HG03280 (cell line): ENCODE results near the gene TNS4.

Experiments
- ATAC-seq: cut with Tn5 transposase; IDR thresholded peaks from one replicate; pipeline ENCODE4 v1.9.1; 2021; ENCODE audit warnings: mild to moderate bottlenecking, moderate library complexity; ENCODE audit not compliant: unreplicated experiment

The TNS4 gene

DNA sequence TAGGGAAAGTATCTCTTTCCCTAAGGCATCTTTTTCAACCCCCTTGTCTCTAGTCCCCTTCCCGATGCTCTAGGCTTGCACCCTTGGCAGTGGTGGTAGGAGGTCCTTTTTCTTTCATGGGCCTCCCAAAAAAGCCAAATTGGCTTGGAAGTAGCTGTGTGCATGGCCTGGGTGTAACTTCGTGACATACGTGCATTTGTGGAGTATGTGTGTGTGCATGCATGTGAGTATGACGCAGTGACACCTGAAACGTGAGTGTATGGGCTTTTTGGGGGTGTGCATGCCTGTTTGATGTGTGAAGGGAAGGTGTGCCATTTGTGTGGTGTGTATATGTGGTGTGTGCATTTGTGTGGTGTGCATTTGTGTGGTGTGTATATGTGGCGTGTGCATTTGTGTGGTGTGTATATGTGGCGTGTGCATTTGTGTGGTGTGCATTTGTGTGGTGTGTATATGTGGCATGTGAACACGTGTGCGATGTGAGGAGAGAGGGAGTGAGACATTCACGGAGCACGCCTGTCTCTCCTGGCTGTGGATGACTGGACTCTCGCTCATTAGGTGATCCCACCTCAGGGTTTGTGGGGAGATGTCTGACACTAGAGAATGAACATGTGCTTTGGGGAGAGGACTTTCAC lies 42.5 kb downstream of the TNS4 start:
- no peak for ATAC-seq

DNA sequence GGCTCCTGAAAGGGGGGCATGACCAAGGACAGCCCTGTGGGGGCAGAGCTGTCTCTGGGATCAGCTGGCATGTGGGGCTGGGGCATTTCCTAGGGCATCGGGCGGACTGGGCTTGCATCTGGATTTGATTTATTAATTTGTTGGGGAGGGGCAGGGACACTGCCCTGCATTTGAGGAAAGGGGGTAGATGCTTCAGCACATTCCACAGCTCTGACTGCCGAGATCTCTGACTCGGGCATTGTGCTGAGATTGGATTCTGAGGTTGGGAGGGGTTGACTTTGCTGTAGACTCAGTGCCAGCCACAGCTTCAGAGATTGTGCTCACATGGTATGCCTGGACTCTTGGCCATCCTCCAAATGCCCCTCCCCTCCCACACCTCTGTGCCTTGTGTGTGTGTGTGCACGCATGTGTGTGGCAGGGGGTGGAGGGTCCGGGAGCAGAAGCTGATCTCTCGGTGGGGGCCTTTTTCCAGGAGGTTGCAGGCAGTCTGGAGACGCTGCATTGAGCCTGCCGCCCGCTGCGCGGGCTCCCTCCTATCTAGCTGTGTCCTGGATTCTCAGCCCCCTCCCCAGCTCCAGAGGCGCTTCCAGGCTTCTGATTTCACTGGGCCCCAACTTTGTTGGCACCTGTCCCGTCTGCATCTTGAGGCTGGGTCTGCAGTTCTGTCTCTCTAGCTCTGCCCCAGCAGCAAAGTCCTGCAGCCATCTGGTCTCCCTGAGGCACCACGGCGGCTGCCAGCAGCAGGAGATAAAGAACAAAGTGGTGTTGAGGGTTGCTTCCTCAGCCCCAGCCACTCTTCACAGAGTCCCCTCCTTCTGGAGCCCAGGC lies 43.2 kb downstream of the TNS4 start:
- ATAC-seq = no peak

DNA sequence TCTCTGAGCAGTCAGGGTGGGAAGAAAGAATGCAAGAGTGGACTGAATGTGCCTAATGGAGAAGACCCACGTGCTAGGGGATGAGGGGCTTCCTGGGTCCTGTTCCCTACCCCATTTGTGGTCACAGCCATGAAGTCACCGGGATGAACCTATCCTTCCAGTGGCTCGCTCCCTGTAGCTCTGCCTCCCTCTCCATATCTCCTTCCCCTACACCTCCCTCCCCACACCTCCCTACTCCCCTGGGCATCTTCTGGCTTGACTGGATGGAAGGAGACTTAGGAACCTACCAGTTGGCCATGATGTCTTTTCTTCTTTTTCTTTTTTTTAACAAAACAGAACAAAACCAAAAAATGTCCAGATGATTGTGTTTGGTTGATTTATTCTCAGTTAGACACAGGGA lies 44.1 kb downstream of the TNS4 start:
- no peak for ATAC-seq

DNA sequence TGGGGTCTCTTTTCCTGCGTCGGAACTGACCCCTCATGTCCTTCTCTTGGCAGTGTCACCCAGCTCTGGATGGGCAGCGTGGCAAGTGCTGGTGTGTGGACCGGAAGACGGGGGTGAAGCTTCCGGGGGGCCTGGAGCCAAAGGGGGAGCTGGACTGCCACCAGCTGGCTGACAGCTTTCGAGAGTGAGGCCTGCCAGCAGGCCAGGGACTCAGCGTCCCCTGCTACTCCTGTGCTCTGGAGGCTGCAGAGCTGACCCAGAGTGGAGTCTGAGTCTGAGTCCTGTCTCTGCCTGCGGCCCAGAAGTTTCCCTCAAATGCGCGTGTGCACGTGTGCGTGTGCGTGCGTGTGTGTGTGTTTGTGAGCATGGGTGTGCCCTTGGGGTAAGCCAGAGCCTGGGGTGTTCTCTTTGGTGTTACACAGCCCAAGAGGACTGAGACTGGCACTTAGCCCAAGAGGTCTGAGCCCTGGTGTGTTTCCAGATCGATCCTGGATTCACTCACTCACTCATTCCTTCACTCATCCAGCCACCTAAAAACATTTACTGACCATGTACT lies 44.9 kb downstream of the TNS4 start:
- ATAC-seq = no peak

DNA sequence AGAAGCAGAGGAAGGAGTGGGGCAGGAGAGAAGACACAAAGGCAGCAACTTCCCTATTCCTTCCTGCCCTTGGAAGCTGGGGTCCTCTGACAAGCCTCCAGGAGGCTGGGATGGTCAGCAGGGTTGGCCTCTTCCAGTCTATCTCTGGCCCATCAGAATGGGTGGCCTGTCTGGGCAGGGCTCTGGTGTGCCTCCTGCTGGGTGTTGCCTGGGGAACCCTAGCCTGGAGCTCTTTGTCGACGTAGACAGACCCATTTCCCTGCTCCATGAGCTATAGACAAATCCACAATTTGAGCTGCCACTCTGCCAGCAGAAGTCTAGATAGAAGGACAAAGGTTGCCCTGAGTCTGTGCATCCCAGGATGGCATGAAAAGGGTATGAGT lies 46.8 kb downstream of the TNS4 start:
- ATAC-seq = no peak

DNA sequence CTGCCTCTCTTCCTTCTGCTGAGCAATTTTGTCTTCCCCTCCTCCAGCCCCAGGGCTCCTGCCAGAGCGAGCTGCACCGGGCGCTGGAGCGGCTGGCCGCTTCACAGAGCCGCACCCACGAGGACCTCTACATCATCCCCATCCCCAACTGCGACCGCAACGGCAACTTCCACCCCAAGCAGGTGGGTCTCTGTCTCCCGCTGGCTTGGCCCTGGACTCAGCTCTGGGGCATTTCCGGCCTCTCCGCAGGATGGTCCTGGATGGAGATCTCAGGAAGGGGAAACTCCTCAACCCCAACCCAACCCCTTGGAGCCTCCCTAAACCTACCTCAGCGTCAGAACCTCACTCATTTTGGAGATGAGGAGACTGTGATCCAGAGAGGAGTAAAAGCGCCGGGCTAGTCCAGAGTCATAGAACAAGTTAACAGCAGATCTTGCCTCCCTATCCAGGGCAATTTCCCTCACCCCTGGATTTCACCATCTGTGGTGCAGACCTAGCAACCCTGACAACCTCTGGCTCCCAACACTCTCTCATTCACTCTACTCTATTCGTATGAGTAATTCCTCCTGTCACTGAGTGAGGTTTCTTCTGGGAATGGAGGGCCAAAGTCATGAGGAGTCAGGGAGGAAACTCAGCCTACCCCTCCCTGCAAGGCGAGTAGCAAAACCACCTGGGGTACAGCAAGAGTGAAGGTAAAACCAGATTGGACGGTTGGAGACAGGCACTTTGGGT lies 47.4 kb downstream of the TNS4 start:
- ATAC-seq = no peak

DNA sequence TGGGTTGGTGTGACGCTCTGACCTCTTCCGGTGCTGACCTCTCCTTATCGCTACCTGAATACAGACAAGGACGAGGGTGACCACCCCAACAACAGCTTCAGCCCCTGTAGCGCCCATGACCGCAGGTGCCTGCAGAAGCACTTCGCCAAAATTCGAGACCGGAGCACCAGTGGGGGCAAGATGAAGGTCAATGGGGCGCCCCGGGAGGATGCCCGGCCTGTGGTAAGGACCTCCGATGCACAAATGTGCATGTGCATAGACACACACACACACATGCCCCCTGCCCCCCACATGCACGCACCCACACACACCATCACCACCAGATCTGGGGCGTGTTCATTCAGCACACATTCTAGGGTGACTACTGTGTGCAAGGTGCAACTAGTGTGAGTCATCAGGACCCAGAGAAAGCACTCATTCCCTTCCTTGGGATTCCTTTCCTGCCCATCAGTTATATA lies 48.5 kb downstream of the TNS4 start:
- ATAC-seq = no peak

DNA sequence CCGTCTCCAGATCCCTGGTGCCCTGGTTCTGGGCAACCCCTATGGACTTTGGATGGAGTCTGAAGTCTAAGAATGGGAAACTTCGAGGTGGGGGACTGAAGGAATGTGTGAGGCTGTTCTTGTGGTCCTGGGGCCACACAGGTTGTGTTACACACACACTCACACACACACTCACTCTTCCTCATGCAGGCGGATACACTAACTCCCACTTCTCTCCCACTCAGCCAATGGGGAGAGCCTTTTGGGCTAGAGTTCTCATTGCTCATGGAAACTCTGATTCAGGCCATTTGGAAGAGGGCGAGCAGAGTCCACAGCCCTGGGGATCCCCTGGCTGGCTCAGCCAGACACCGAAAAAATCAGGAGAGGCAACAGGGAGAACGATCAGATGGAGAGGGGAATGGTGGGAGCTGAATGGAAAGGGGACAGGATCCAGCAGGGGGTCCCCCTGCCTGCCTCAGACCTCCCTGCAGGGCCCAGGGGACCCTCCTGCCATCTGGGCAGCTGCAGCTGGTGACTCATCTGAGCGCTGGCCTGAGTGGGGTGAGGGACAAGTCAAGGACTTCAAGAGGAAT lies 49.1 kb downstream of the TNS4 start:
- no peak for ATAC-seq

DNA sequence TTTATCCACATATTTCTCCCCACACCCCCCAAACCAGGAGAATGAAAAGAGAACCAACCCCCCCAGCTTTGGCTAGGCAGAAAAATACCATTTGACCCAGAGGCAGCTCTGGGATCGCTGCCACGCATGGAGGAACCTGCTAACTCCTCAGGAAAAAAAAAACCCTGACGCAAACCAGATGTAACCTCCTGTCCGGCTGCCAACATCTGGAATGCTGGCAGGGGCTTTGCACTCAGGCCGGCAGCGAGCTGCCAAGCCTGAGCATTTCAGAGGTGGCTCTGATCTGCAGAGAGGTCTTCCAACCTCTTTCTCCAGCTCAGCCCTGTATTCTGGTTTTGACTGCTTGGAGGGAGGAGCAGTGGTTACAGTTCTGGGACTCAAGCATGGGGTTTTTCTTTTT lies 50.0 kb downstream of the TNS4 start:
- no peak for ATAC-seq

DNA sequence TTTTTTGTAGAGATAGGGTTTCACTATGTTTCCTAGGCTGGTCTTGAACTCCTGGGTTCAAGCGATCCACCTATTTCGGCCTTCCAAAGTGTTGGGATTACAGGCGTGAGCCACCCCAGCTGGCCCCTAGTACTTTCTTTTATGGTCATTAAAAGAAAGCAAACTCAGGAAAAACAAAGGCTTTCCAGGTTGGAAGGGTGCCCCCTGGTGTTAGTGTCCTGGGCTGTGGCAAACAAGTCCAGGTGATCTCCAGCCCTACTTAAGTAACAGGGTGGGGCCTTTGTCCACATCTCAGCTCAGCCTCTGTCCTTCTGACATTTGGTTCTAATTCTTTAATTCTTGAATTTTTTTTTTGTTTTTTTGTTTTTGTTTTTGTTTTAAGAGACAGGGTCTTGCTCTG lies 51.2 kb downstream of the TNS4 start:
- ATAC-seq = no peak

DNA sequence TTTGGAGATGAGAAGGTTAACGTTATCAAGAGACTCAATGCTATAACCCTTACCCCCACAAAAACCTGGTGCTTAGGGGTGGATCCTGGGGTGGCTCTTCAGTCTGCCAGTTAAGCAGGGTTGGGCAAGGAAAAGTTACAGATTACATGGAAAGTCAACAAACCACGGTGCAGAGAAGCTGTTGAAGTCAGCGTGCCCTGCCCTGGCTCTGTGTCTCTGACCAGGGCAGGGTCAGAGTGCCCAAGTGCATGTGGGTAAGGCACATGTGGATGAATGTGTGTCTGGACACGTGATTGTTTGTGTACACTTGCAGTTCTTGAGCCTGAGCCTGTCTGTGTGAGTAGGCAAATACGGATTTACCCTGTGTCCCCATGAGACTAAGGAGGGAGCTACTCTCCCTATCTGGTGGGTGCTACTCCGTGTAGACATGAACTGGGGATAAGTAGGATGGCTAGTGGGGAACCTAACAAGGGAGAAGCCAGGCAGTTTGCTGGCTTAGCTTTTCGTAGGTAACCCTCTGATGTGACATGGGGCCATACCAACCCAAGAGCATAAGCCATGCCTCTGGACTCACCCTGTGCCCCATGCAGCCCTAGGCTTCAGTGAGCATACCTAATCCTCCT lies 52.7 kb downstream of the TNS4 start:
- ATAC-seq = no peak

DNA sequence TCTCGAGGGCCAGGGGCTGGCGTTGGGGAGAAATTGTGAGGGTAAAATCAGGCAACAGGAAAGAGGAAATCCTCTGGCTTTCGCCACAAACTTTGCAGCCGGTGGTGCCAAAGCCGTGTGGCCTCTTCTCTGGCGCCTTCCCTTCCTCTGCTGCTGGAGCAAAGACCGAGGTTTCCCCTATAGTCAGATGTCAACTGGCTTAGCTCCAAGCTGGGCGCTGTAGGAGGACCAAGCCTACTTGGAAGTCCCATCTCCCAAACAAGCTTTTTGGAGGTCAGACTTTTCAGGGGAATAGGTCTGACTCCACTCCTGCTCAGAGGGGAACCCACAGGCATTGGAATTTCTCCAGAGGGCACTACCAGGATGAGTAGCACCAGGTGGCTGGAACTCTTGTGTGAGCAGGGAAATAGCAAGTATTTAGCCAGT lies 53.2 kb downstream of the TNS4 start:
- no peak for ATAC-seq

DNA sequence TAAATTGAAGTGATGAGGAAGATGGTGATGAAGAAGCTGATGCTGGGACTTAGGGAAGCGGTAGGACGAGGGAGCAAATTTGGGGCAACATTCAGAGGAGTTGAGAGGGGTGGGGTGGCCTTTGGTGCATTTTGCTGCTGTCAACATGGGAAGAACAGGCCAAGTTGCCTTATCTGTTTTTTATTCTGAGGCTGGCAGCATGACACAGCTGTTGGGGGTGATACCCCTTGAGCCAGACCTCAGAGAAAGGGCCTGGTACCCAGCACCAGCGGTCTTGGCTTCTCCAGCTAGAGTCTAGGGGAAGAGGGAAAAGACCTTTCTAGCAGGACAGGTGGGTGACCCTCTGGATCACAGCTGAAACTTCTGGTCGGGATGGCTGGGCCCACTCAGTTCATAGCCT lies 53.6 kb downstream of the TNS4 start:
- no peak for ATAC-seq

DNA sequence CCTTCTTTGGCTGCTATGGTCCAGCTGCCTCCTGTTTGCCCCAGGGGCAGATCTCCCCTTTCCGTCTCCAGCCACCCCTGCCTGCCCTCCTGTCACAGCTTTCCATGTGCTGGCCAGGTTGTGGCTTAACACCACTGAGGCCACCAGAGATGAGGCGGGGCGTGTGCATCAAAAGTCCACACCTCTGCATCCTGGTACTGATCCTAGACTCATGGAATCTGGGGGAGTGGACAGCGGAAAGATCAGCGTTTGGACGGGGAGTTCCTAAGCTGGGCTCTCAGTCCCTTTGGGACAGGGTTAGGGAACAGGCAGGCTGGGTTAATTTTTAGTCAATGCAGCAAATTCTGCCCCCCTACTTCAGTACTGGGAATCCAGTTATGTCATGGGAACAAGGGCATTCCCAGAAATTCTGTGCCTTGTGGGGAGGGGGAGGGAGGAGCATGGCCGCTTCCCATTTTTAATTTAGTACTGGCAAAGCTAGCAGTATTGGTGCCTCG lies 54.2 kb downstream of the TNS4 start:
- ATAC-seq = no peak

DNA sequence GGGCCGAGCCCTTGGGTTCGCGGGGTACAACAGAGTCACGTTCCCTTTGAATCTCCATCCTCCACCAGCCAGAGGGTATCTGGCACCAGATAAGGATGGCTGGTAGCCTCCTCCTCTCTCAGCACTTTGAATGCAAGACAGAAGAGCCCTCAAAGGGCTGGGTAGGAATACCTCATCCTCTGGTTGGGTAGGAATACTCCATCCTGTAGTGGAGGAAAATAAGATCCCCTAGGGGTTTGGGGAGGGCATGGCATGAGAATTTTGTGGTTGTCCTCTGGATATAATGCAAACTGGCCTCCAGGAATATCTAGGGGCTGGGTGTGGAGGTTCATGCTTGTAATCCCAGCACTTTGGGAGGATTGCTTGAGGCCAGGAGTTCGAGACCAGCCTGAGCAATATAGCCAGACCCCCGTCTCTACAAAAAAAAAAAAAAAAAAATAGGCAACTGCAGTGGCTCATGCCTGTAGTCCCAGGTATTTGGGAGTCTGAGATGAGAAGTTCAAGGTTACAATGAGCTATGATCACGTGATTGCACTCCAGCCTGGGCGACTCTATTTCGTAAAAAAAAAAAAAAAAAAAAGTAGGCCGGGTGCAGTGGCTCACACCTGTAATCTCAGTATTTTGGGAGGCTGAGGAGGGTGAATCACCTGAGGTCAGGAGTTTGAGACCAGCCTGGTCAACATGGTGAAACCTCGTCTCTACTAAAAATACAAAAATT lies 55.5 kb downstream of the TNS4 start:
- no peak for ATAC-seq

DNA sequence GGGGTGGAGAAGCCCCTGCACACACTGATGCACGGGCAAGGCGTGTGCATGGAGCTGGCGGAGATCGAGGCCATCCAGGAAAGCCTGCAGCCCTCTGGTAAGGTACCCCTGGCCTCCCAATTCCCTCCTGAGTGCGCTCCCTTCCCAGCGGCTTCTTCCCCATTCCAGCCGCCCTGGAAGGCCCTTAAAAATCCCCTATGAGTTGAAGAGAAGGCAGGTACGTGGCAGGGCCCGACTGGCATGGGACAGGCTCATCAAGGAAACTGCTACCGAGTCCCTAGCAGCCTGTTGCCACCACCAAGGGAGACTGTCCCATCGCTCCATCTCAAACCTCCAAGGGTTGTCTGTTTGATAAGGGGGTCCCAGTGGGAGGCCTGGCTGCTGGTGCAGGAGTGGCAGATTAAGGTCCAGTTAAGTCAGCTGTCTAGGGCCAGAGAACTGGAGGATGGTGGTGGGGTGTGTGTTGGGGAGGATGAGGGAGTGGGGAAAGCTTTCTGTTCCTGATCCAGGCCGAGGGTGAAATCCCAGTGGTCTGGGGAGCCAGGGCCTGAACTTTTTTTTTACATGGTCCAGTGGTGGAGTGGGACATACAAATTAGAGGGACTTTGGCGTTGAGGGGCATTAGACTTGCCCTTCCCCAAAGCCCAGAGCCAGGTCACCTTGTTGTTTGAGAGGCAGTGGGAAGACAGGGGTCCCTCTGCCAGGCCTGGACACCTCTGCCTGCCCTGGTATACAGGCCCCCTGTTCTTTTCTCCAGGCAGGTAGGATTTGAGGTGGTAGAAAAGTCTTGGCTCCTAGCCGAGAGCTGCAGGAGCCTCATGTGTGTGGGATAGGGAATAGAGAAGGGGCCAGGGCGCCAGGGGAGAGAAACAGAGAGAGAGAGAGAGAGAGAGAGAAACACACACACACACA lies 57.2 kb downstream of the TNS4 start:
- ATAC-seq = peak; percentile 19

DNA sequence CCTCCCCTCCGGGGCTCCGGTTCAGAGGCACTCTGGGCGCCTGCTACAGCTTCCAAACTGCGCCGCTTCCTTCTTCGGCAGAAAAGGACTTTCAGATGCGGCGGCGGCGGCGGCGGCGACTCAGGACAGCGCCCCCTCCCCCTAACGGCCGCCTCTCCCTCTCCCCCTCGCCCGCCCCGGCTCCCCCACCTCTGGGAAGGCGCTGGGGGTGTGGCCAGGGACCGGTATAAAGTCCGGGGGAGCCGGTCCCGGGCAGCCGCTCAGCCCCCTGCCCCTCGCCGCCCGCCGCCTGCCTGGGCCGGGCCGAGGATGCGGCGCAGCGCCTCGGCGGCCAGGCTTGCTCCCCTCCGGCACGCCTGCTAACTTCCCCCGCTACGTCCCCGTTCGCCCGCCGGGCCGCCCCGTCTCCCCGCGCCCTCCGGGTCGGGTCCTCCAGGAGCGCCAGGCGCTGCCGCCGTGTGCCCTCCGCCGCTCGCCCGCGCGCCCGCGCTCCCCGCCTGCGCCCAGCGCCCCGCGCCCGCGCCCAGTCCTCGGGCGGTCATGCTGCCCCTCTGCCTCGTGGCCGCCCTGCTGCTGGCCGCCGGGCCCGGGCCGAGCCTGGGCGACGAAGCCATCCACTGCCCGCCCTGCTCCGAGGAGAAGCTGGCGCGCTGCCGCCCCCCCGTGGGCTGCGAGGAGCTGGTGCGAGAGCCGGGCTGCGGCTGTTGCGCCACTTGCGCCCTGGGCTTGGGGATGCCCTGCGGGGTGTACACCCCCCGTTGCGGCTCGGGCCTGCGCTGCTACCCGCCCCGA lies 58.0 kb downstream of the TNS4 start, which contains the start of gene IGFBP4:
Gene IGFBP4 (plus strand): TSS at position 255 of the 792 bp plus-strand sequence. CDS start 286 bp downstream, at position 541.
- no peak for ATAC-seq
